SK-N-SH (cell line): Measurements from ENCODE around the gene PIK3R3. TPM values are rescaled to one million over a fixed set of nuclear protein-coding genes. Genes with fewer than 3 reads are reported as not detected.

Experiments
- CTCF ChIA-PET: fragments of 300-600, 350-600 bp; formaldehyde crosslinking; extraction: SDS; loops from one replicate; lab custom pipeline; 2021; lab: Yijun Ruan, JAX
- POLR2A ChIA-PET: fragments of 350-600 bp; sonication (Branson Sonifier 250); formaldehyde crosslinking; extraction: SDS; loops from one replicate; lab custom pipeline; 2020; ENCODE audit warnings: antibody characterized with exemption, inconsistent platforms; lab: Yijun Ruan, JAX
- DNase-seq: peaks from one replicate; pipeline ENCODE4 v3.0.0; 2012
- H2AFZ ChIP-seq: fragments of 200-600 bp; sonication (generic); 2 replicates; pipeline ENCODE4 v1.8.1; 2016; ENCODE audit warnings: antibody characterized with exemption, mild to moderate bottlenecking, low read depth
- H3F3A ChIP-seq: fragments of 200-600 bp; sonication (generic); replicated peaks from 2 replicates; pipeline ENCODE3; 2016; ENCODE audit warnings: antibody characterized with exemption, mild to moderate bottlenecking; ENCODE audit not compliant: insufficient read depth
- H3K27ac ChIP-seq, 2 experiments: fragments of 200-500 bp in 1 of 2; fragments of 200-600 bp in 1 of 2; sonication (Bioruptor generic) in 1 of 2; sonication (generic), shearing (Covaris generic) in 1 of 2; 2 replicates each; pipeline versions ENCODE4 v1.5.1 to v1.6.1; 2014 to 2016; ENCODE audit warnings: low read depth in 2 of 2, inconsistent platforms in 1 of 2, low read length in 1 of 2, mild to moderate bottlenecking in 1 of 2, mixed read lengths in 1 of 2
- H3K27me3 ChIP-seq: fragments of 200-600 bp; sonication (generic), shearing (Covaris generic); 2 replicates; pipeline ENCODE4 v1.6.1; 2016; ENCODE audit warnings: mixed run types; ENCODE audit not compliant: insufficient read depth
- H3K36me3 ChIP-seq, 2 experiments: fragments of 200-500 bp in 1 of 2; fragments of 200-600 bp in 1 of 2; sonication (Bioruptor generic) in 1 of 2; sonication (generic) in 1 of 2; replicated peaks in 1 of 2; 2 replicates each; pipeline versions ENCODE3 to v1.5.1; 2014 to 2016; ENCODE audit warnings: low read length in 1 of 2, mild to moderate bottlenecking in 1 of 2; ENCODE audit not compliant: insufficient read depth in 2 of 2, control insufficient read depth in 1 of 2
- H3K4me1 ChIP-seq, 2 experiments: fragments of 200-500 bp in 1 of 2; fragments of 200-600 bp in 1 of 2; sonication (Bioruptor generic) in 1 of 2; sonication (generic), shearing (Covaris generic) in 1 of 2; 2 replicates each; pipeline versions ENCODE4 v1.5.1 to v1.6.1; 2014 to 2016; ENCODE audit warnings: low read depth in 1 of 2, low read length in 1 of 2, mixed run types in 1 of 2; ENCODE audit not compliant: insufficient read depth in 2 of 2, control insufficient read depth in 1 of 2
- H3K4me2 ChIP-seq: fragments of 200-600 bp; sonication (generic), shearing (Covaris generic); 2 replicates; pipeline ENCODE4 v1.6.1; 2017; ENCODE audit warnings: mixed run types
- H3K4me3 ChIP-seq, 2 experiments: fragments of 200-500 bp in 1 of 2; fragments of 200-600 bp in 1 of 2; sonication (Bioruptor generic) in 1 of 2; sonication (generic), shearing (Covaris generic) in 1 of 2; 2 replicates each; pipeline versions ENCODE4 v1.5.1 to v1.8.1; 2014 to 2016; ENCODE audit warnings: low read depth in 2 of 2, inconsistent platforms in 1 of 2, low read length in 1 of 2, mild to moderate bottlenecking in 1 of 2, mixed read lengths in 1 of 2, moderate library complexity in 1 of 2
- H3K79me2 ChIP-seq: fragments of 200-600 bp; sonication (generic); 2 replicates; pipeline ENCODE4 v1.8.1; 2017; ENCODE audit warnings: mild to moderate bottlenecking; ENCODE audit not compliant: insufficient read depth
- H3K9ac ChIP-seq: fragments of 200-600 bp; sonication (generic); 2 replicates; pipeline ENCODE4 v1.6.1; 2017; ENCODE audit warnings: mixed run types
- H3K9me2 ChIP-seq: fragments of 200-600 bp; sonication (generic); 2 replicates; pipeline ENCODE4 v1.6.1; 2017; ENCODE audit warnings: mixed run types
- H3K9me3 ChIP-seq: fragments of 200-600 bp; sonication (generic); 2 replicates; pipeline ENCODE4 v1.6.1; 2017; ENCODE audit warnings: mixed run types, mild to moderate bottlenecking, moderate library complexity
- H4K20me1 ChIP-seq: fragments of 200-600 bp; sonication (generic); 2 replicates; pipeline ENCODE4 v1.6.1; 2017; ENCODE audit warnings: mild to moderate bottlenecking, mixed run types; ENCODE audit not compliant: insufficient read depth
- CTCF ChIP-seq: fragments of 200-600 bp; sonication (generic); IDR thresholded peaks from 2 replicates; pipeline ENCODE4 v1.6.1; 2017; ENCODE audit warnings: antibody characterized with exemption, mild to moderate bottlenecking, moderate library complexity
- FOXJ3 ChIP-seq: sonication (generic); formaldehyde crosslinking; IDR thresholded peaks from 2 replicates; pipeline ENCODE4 v1.5.1; 2020; ENCODE audit warnings: mild to moderate bottlenecking, missing genetic modification reagents
- JUND ChIP-seq: IDR thresholded peaks from 2 replicates; pipeline ENCODE4 v1.4.0; 2012
- MEF2A ChIP-seq: IDR thresholded peaks from 2 replicates; pipeline ENCODE4 v1.4.0; 2012; ENCODE audit warnings: low read depth, borderline replicate concordance
- NFIC ChIP-seq: IDR thresholded peaks from 2 replicates; pipeline ENCODE4 v1.4.0; 2012; ENCODE audit warnings: borderline replicate concordance
- PBX3 ChIP-seq: IDR thresholded peaks from 2 replicates; pipeline ENCODE4; 2012
- RAD21 ChIP-seq: IDR thresholded peaks from 2 replicates; pipeline ENCODE4 v1.6.1; 2012; ENCODE audit warnings: mild to moderate bottlenecking, low read length
- RCOR1 ChIP-seq: fragments of 150-350 bp; IDR thresholded peaks from 2 replicates; pipeline ENCODE4 v1.6.1; 2017; ENCODE audit warnings: antibody characterized with exemption, low read length
- SIN3A ChIP-seq: IDR thresholded peaks from 2 replicates; pipeline ENCODE4 v1.6.1; 2012; ENCODE audit warnings: low read depth, mild to moderate bottlenecking, low read length, moderate library complexity, borderline replicate concordance
- SMC3 ChIP-seq: IDR thresholded peaks from 2 replicates; pipeline ENCODE4 v1.6.1; 2012; ENCODE audit warnings: low read depth, low read length, improper control_type of control experiment
- TCF12 ChIP-seq: IDR thresholded peaks from 2 replicates; pipeline ENCODE4 v1.4.0; 2012
- USF1 ChIP-seq: IDR thresholded peaks from 2 replicates; pipeline ENCODE4 v1.4.0; 2012; ENCODE audit warnings: low read depth, borderline replicate concordance
- USF2 ChIP-seq: fragments of 150-350 bp; IDR thresholded peaks from 2 replicates; pipeline ENCODE4 v1.6.1; 2017; ENCODE audit warnings: antibody characterized with exemption, low read length, low read depth, borderline replicate concordance
- WGBS: methylation state at CpG from one replicate; pipeline ENCODE4 v1.1.6; 2017; ENCODE audit warnings: low lambda C conversion rate; 5-methylcytosine and 5-hydroxymethylcytosine counted together
- polyA plus RNA-seq, 3 experiments: library from polyadenylated mRNA; depleted of rRNA; stranded (reverse); fragments of >200 nt; gene quantifications; 2 replicates each; pipeline ENCODE4 v1.2.3, GENCODE V29; 2012
- TF ChIP-seq, protein P1 (sequence below): IDR thresholded peaks from 2 replicates; pipeline ENCODE4 v1.4.0; 2012; ENCODE audit warnings: low read depth

Gene PIK3R3
- polyA plus RNA-seq, 1 of the 3 experiments (the other 2 are of a cell fraction), result 4.0 TPM

GRCh38 chr1:46012236-46012635, 120.2 kb downstream of the PIK3R3 start:
- TF ChIP-seq RCOR1 (no peak), CTCF (no peak), SIN3A (no peak), TCF12 (no peak), USF1 (no peak), PBX3 (no peak), SMC3 (no peak), MEF2A (no peak), NFIC (no peak), JUND (no peak), RAD21 (no peak), USF2 (no peak), FOXJ3 (CRISPR knock-in tag) (no peak)
- TF ChIP-seq, protein P1, sequence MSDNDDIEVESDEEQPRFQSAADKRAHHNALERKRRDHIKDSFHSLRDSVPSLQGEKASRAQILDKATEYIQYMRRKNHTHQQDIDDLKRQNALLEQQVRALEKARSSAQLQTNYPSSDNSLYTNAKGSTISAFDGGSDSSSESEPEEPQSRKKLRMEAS, result no peak
- Histone ChIP-seq H3K4me3 (no peak overlapping the region), H2AFZ (no peak overlapping the region), H3K4me2 (no peak overlapping the region), H3K9me2 (no peaks in the 10 kb centered on the region), H3K27ac (no peak overlapping the region), H4K20me1 (no peaks in the 10 kb centered on the region), H3K9ac (no peak overlapping the region), H3K36me3 (peaks cover 19 to 31% of the 10 kb centered on the region in 2 experiments), H3K79me2 (no peaks in the 10 kb centered on the region), H3F3A (no peaks in the 10 kb centered on the region), H3K4me1 (no peaks in the 10 kb centered on the region), H3K9me3 (no peaks in the 10 kb centered on the region), H3K27me3 (no peaks in the 10 kb centered on the region)
- CTCF ChIA-PET, result interaction anchor here (1.4 kb wide), 1 partner anchor 24 kb away, joined by 6 read pairs; no protein-coding TSS in a partner anchor
- no peak for DNase-seq
- 94% methylated on average over 1 of the region's 1 CpG for WGBS
- POLR2A ChIA-PET, result no interaction called here
